GM18508 (cell line): Measurements from ENCODE around the gene BDKRB2.

Source experiments
- ATAC-seq: cut with Tn5 transposase; IDR thresholded peaks from one replicate; pipeline ENCODE4 v1.9.1; 2021; ENCODE audit warnings: moderate number of reproducible peaks; ENCODE audit not compliant: insufficient read depth, unreplicated experiment

BDKRB2 gene

DNA sequence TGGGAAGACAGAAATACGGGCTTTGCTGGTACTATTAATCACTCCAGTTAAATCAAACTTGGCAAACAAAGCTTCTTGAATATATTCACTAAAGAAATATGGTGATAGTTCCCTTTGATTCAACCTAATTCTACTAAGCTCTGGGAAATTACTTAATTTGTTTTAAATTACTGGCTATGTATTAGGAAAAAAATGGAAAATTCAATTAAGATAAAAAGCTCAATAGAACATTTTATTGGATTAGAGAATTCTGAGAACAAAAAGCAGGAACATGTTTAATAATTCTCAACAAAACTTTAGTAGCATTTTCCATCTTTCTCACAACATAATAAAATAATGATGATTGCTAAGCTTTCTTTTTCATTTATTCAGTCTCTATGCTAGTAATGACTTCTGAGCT lies 81.6 kb downstream of the BDKRB2 start:
- no peak for ATAC-seq

DNA sequence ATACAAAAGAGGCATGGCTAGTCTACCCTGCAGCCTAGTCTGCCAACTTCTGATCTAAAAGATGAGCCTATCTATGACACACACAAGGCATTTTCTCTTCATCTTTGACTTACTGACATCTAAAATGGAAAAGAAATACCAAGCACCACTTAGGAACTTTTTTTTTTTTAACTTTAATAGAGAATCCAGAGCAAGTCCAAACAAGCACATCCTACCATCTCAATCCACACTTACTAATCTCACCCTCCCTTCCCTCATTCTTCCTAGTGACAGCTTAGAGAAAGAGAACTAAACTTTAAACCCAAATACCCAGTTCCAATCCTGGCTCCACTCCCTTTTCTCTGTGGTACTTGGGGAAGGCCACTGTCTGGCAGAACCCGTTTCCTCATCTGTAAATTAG lies 83.2 kb downstream of the BDKRB2 start:
- ATAC-seq: no peak
